Measurements from ENCODE around the gene CRIP1. TPM values are rescaled to one million over a fixed set of nuclear protein-coding genes. Genes with fewer than 3 reads are reported as not detected.

CRIP1 gene
- polyA plus RNA-seq, 1 experiment, result 0.90 TPM

DNA sequence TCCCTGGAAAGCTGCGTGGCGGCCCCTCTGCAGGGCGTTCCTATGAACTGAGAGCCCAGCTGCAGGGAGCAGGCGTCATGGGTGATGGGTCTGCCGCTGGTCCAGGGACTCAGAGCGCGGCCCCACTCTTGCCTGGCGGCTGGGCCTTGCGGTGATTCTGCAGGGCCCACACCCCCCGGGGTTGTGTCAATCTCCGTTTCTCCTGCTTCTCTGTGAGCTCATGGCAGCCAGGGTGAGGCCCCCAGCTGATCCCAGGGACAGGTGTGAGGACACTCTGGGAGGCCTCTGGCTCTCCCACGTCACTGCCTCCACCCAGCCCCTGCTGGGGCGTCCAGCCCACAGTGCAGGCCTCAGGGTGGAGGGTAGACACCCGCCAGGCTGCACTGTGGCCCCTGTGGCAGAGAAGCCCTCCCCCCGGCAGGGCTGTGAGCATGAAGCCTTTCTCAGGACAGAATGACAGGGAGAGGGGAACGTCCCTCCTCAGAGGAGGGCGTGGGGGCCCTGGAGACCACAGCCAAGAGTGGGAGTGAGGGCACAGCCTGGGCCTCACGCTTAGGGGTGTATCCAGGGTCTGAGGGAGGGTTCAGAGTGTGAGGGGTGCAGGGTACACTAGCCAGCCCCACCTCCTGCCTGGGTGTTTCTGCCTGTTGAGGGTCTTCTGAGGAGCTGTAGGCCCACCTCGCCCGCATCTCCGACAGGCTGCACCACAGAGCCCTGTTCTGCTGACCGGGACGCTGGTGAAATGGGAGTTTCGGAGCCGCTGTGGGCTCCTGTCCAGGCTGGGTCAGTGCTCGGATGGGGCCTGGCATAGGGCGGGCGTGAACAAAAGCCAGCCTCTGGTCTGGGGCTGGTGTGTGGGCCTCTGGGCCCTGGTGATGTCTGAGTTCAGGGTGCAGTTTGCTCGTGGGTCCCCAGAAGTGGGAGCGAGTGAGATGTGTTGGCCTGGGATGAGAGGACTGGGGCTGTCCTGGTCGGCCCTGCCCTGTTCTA, 38.7 kb upstream of the CRIP1 start:
- Histone ChIP-seq H3K27me3 (ENCODE audit: control insufficient read depth, insufficient read depth, low read length) (no peaks in the 10 kb centered on the region), H3K4me3 (ENCODE audit: low read depth, low read length) (no peak overlapping the region), H3K36me3 (ENCODE audit: control insufficient read depth, insufficient read depth, low read length) (peaks cover 20% of the 10 kb centered on the region)
- TF ChIP-seq, protein P1, sequence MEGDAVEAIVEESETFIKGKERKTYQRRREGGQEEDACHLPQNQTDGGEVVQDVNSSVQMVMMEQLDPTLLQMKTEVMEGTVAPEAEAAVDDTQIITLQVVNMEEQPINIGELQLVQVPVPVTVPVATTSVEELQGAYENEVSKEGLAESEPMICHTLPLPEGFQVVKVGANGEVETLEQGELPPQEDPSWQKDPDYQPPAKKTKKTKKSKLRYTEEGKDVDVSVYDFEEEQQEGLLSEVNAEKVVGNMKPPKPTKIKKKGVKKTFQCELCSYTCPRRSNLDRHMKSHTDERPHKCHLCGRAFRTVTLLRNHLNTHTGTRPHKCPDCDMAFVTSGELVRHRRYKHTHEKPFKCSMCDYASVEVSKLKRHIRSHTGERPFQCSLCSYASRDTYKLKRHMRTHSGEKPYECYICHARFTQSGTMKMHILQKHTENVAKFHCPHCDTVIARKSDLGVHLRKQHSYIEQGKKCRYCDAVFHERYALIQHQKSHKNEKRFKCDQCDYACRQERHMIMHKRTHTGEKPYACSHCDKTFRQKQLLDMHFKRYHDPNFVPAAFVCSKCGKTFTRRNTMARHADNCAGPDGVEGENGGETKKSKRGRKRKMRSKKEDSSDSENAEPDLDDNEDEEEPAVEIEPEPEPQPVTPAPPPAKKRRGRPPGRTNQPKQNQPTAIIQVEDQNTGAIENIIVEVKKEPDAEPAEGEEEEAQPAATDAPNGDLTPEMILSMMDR (IDR thresholded peaks at IDR 0.05; ENCODE audit: insufficient read depth, low read depth, low read length), result no peak
- CTCF ChIA-PET, result interaction anchor here (0.6 to 2.0 kb wide), 15 partner anchors 9 to 80 kb away, joined by 3 to 9 read pairs (median 3); no protein-coding TSS in a partner anchor
- POLR2A ChIA-PET, result no interaction called here
- DNase-seq (ENCODE audit: low read depth), result no peak

DNA sequence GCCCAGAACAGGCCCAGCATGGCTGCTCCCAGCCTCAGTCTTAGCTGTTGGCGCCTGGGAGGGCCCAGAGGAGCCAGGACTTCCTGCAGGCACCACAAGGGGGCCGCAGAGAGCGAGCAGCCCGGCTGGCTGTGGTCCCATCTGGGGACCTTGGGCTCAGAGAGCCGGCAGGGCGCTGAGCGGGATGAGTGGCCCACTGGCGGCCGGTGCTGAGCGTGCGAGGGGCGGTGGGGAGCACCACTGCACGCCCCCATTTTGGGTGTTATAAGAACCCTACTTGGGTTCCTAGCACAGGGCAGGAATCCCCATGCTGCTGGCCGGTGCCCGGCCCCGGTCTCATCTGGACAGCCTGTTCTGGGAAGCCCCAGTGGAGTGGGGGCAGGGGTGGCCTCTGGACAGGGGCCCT, 38.0 kb upstream of the CRIP1 start:
- TF ChIP-seq, protein P1 (IDR thresholded peaks at IDR 0.05; ENCODE audit: insufficient read depth, low read depth, low read length), result peak; percentile 85
- H3K36me3 ChIP-seq (ENCODE audit: control insufficient read depth, insufficient read depth, low read length), result peaks cover 20% of the 10 kb centered on the region
- no peaks in the 10 kb centered on the region for H3K27me3 ChIP-seq (ENCODE audit: control insufficient read depth, insufficient read depth, low read length)
- POLR2A ChIA-PET, result no interaction called here
- no peak for DNase-seq (ENCODE audit: low read depth)
- CTCF ChIA-PET, result interaction anchor here (0.6 to 2.0 kb wide), 13 partner anchors 9 to 80 kb away, joined by 3 to 9 read pairs (median 4); no protein-coding TSS in a partner anchor
- H3K4me3 ChIP-seq (ENCODE audit: low read depth, low read length), result no peak overlapping the region

DNA sequence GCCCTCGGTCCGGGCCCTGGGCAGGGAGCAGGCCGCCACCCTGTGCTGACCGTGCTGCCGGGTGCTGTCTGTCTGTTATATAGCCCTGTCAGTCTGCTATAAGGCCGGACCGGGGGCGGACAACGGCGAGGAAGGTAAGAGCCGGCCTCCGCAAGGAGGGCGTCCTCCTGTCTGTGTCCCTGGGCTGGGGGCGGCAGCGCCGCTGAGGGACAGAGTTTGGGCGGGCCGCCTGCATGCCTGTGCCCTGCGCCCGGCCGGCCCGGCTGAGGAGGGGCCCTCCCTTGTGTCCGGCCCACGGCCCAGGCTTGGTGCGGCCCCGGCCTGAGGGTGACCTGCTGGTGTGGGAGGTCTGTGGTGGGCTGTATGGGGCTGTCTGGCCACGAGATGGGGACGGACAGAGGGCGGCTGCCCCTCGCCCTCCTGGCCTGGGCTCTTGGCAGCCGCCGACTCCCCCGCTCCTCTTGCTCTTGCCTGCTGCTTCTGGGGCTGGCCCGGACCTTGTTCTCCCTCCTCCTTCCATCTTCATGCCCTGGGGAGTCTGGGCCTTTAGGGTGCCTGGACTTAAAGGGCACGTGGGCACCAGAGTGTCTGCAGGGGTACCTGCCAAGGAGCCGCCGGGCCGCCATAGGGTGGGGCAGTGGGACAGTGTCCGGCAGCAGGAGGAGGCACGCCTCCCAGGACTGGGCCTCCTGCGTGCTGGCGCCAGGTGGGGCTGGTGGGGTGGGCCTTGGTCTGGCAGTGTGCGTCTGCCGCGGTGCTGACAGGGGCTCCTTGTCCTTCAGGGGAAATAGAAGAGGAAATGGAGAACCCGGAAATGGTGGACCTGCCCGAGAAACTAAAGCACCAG, 37.2 kb upstream of the CRIP1 start:
- H3K27me3 ChIP-seq (ENCODE audit: control insufficient read depth, insufficient read depth, low read length), result no peaks in the 10 kb centered on the region
- ChIA-PET CTCF (interaction anchor here (1.0 kb wide), 1 partner anchor 35 kb away, joined by 3 read pairs; no protein-coding TSS in a partner anchor), POLR2A (no interaction called here)
- H3K36me3 ChIP-seq (ENCODE audit: control insufficient read depth, insufficient read depth, low read length), result peaks cover 24% of the 10 kb centered on the region
- H3K4me3 ChIP-seq (ENCODE audit: low read depth, low read length), result no peak overlapping the region
- TF ChIP-seq, protein P1 (IDR thresholded peaks at IDR 0.05; ENCODE audit: insufficient read depth, low read depth, low read length), result no peak
- DNase-seq (ENCODE audit: low read depth), result no peak

DNA sequence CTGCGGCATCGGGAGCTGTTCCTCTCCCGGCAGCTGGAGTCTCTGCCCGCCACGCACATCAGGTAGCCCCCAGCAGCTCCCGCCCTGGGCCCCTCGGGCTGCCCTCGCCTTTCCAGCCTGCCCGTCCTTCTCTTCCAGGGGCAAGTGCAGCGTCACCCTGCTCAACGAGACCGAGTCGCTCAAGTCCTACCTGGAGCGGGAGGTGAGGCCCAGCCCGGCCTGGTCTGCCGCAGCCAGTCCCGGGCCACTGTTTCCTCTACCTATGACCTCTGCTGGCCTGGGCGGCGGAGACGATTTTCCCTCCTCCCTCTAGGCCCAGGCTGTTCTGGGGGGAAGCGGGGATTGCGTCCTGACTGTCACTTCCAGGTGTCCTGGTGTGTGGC, 36.6 kb upstream of the CRIP1 start:
- peaks cover 24% of the 10 kb centered on the region for H3K36me3 ChIP-seq (ENCODE audit: control insufficient read depth, insufficient read depth, low read length)
- no peak overlapping the region for H3K4me3 ChIP-seq (ENCODE audit: low read depth, low read length)
- ChIA-PET CTCF (interaction anchor here (1.0 kb wide), 1 partner anchor 34 kb away, joined by 3 read pairs; no protein-coding TSS in a partner anchor), POLR2A (no interaction called here)
- TF ChIP-seq, protein P1 (IDR thresholded peaks at IDR 0.05; ENCODE audit: insufficient read depth, low read depth, low read length), result no peak
- DNase-seq (ENCODE audit: low read depth), result no peak
- H3K27me3 ChIP-seq (ENCODE audit: control insufficient read depth, insufficient read depth, low read length), result no peaks in the 10 kb centered on the region

Data from BJ (cell line).